ENCODE measurements around the gene ATF5.

ATF5 gene

DNA sequence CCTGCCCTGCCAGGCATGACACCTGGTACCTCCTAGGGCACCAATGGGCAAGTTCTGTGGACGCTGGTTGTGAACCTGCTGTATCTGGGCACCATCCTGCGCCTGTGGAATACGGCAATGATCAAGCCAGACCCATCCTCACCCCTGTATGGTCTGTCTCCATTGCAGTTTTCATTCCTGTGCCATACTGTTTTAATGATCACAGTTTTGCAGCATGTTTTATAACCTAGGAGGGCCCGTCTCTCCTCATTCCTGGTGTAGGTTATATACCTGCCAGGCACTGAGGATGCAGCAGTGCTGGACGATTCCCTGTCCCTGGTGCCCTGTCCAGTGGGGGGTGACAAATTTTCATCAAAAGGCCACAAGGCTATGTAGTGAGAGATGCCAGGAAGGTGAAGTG, 45.9 kb upstream of the ATF5 start:
- H3K27ac ChIP-seq (replicated peaks) = no peak overlapping the region
- no peak for TF ChIP-seq REST (IDR thresholded peaks at IDR 0.05; ENCODE audit: insufficient replicate concordance, low read depth)
- no peak for TF ChIP-seq SPI1 (IDR thresholded peaks at IDR 0.05; ENCODE audit: borderline replicate concordance, low read depth)
- TF ChIP-seq POLR2AphosphoS5 (IDR thresholded peaks at IDR 0.05; ENCODE audit: low read depth) = no peak
- no peak for TF ChIP-seq CTCF (IDR thresholded peaks at IDR 0.05; ENCODE audit: insufficient read depth, low read length)
- TF ChIP-seq GABPA (IDR thresholded peaks at IDR 0.05; ENCODE audit: low read depth) = no peak
- no peaks in the 10 kb centered on the region for H3K27me3 ChIP-seq (ENCODE audit: insufficient read depth, poor library complexity, severe bottlenecking)
- H3K4me3 ChIP-seq (replicated peaks; ENCODE audit: insufficient read depth, low read length) = no peak overlapping the region
- no peak for DNase-seq (ENCODE audit: low read depth in 1 of 2, low spot score in 1 of 2)

GRCh38 chr19:49884109-49884508, 44.9 kb upstream of the ATF5 start:
- H3K4me3 ChIP-seq (replicated peaks; ENCODE audit: insufficient read depth, low read length) = no peak overlapping the region
- DNase-seq (ENCODE audit: low read depth in 1 of 2, low spot score in 1 of 2) = no peak
- no peak for TF ChIP-seq CTCF (IDR thresholded peaks at IDR 0.05; ENCODE audit: insufficient read depth, low read length)
- no peak for TF ChIP-seq GABPA (IDR thresholded peaks at IDR 0.05; ENCODE audit: low read depth)
- TF ChIP-seq SPI1 (IDR thresholded peaks at IDR 0.05; ENCODE audit: borderline replicate concordance, low read depth) = no peak
- no peak for TF ChIP-seq REST (IDR thresholded peaks at IDR 0.05; ENCODE audit: insufficient replicate concordance, low read depth)
- TF ChIP-seq POLR2AphosphoS5 (IDR thresholded peaks at IDR 0.05; ENCODE audit: low read depth) = no peak
- H3K27me3 ChIP-seq (ENCODE audit: insufficient read depth, poor library complexity, severe bottlenecking) = no peaks in the 10 kb centered on the region
- no peak overlapping the region for H3K27ac ChIP-seq (replicated peaks)

DNA sequence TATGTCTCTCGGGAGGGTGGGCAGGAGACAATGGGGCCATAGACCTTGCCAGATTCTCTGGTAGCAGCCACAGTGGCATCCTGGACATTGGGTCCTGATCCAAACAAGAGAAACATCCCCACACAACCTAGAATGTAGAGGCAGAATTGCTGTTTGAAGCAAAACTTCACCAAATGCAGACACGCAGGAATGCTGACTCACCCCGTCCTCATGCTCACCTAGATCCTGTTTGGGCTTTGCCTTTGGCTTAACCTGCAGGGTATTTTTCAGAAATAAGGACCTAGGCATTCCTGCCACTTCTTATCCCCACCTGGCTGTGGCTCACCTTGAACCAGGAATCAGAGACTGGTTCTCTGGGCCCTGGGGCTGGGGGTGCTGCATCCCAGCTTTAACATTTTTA, 44.2 kb upstream of the ATF5 start:
- H3K27me3 ChIP-seq (ENCODE audit: insufficient read depth, poor library complexity, severe bottlenecking) = no peaks in the 10 kb centered on the region

More for the DNA sequence above, 44.2 kb upstream of the ATF5 start:
- no peak overlapping the region for H3K27ac ChIP-seq (replicated peaks)
- no peak for DNase-seq (ENCODE audit: low read depth in 1 of 2, low spot score in 1 of 2)
- H3K4me3 ChIP-seq (replicated peaks; ENCODE audit: insufficient read depth, low read length) = no peak overlapping the region
- TF ChIP-seq REST (IDR thresholded peaks at IDR 0.05; ENCODE audit: insufficient replicate concordance, low read depth) (no peak), CTCF (IDR thresholded peaks at IDR 0.05; ENCODE audit: insufficient read depth, low read length) (no peak), SPI1 (IDR thresholded peaks at IDR 0.05; ENCODE audit: borderline replicate concordance, low read depth) (no peak), GABPA (IDR thresholded peaks at IDR 0.05; ENCODE audit: low read depth) (no peak), POLR2AphosphoS5 (IDR thresholded peaks at IDR 0.05; ENCODE audit: low read depth) (no peak)

Data from HL-60 (cell line).